GM21723 (cell line): Measurements from ENCODE around the gene MRPL10.

ENCODE experiments used
- ATAC-seq: cut with Tn5 transposase; IDR thresholded peaks from one replicate; pipeline ENCODE4 v1.9.1; 2021; ENCODE audit warnings: mild to moderate bottlenecking, moderate library complexity; ENCODE audit not compliant: unreplicated experiment

The MRPL10 gene

DNA sequence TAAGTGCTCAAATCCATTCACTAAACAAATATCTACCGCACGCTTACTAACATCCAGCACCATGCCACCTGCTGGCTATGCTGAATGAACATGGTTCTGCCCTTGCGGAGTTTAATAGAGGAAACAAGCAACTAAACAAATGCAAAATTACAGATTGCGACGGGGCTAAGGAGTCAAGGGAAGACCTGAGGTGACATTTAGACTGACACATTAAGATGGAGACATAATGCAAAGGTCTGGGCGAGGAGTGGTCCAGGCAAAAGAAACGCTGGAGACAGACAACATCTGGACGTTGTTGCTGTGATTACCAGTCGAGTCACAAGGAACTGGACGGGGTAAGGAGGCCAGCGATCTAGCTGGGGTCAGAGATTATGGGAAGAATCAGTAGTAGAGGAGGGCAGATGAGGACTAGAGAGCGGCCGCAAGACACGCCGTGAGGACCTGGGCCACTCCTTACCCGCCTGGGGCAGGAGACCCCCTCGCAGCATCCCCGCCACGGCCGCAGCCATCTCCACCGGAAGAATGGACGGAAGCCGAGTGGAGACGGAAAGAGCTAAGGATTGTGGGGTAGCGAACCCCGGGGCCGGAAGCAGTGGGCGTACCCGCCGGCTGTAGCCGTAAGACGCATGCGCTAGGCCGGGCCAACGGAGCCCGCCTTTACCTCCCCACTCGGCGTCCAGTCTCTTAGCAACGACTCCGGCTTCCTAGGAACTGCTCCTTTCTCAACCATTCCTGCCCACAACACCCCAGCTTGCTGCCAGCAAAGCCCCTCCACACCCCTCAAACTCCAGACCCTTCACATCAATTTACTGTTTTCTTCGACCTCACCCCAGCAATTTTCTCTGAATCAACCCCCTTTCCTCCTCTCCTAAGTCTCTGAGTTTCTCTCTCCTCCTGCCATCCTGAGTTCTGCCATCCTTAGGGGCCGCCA is at the start of gene MRPL10, which contains the start of gene LRRC46:
Gene MRPL10 (minus strand): TSS at position 539 of the 931 bp plus-strand sequence. CDS start 30 bp downstream, at position 509.
Gene LRRC46 (plus strand): TSS at position 668 of the 931 bp plus-strand sequence. CDS start 320 bp downstream, outside the sequence.
- peak; percentile 79 for ATAC-seq

DNA sequence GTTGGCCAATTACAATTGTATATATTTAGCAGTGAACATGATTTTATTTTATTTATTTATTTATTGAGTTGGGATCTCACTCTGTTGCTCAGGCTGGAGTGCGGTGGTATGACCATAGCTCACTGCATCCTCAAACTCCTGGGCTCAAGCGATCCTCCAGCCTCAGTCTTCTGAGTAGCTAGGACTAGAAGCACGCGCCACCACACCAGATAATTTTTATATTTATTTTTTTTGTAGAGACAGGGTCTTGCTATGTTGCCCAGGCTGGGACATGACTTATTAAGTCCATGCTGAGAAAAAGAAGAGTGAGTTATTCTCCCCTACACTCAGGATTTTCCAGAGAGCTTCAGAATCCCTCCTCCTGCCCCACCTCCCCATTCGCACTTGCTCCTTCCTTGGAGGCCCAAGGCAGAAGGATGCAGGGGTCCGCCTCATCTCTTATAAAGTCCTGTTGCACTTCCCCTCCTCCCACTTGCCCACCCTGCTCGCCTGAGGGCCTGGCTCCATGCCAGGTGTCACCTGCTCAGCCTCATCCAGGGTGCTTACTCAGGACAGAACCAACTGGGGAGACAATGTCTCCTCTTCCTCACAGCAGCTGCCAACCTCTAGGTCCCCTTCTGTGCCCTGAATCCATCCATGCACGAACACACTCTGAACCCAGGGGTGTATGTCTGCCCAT is 48.6 kb upstream of the MRPL10 start:
- ATAC-seq = no peak

DNA sequence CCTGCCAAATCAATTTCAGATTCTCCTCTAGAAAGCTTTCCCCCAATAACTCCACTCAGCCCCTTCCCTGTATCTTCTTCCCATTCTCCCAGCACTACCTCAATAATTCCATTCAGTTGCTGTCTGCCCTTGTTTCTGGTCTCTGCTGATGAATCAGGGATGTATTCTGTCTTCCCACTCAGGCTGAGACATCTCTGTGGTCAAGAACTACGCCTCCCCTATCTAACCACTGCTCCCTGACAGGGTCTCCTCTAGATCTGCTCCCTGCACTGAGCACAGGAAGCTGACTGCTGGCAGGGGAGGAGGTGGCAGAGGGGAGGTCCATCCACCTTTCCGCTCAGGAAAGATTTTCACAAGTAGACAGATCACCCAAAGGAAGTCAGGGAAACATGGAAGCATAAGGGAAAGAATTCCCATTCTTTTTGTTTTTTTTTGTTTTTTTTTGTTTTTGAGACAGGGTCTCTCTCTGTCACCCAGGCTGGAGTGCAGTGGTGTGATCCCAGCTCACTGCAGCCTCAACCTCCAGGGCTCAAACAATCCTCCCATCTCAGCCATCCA is 47.8 kb upstream of the MRPL10 start:
- ATAC-seq = no peak

DNA sequence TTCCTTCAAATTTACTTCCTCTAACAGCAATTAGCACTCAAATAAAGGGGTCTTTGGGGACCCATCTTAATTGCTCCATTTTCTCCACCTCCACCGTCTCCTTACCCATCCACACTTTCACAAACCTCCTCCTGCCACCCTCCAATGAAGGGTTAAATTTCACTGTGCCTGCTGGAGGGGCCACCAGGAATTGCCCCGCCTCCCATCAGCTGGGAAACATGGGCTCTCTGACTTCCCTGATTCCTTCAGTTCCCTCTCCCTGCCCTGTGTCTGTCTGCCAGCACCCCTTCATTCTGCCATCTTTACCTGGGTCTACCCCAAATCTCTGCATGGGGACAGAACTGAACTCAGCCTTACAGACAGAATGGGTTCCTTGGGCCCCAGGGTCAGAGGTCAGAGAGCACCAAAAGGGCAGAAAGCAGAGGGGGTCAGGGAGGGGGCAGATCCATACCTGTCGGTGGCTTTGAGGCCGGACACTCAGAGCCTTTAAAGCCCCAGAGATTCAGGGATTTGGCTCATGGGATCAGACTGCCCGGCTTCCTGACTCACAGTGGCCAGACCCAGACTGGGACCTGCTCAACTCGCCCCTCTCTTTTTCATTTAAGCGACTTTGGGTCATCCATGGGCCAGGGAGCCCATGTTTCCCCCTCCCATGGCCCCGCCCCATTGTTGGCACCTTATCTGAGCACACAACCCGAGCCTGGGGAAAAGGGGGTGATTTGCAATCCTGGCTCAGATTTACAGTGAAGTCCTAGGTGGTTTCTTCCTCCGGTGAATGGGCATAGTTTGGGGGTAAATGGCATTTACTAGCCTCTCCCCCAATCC is 47.1 kb upstream of the MRPL10 start:
- no peak for ATAC-seq

DNA sequence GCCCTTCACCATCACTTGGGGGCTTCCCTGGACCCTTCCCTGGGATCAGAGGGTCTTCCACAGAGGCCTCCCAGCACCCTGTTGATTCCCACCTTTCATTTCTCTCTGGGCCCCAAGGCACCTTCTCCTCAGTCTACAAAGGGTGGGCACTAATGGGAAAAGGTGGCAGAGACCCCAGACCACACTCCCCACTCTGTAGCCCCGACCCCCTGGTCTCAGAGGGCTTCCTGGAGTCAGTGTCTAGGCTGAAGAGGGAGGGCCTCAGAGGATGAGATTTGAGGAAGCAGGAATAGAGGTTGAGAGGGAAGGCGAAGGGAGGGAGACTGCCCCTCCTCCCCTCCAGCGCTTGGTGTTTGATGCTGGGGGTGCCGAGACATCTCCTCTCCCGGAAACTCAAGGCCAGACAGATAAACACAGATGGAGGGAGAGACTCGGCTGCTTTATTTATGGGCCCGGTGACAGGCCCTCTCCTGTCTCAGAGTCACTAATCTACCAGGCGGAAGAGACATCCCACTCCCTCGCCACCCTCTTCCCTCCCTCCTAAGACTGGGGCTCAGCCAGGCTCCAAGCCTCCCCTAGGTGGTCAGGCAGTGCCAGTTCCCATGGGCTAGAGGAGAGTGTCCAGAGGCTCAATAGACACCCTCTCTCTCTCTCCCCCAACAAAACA is 46.2 kb upstream of the MRPL10 start:
- ATAC-seq = no peak

DNA sequence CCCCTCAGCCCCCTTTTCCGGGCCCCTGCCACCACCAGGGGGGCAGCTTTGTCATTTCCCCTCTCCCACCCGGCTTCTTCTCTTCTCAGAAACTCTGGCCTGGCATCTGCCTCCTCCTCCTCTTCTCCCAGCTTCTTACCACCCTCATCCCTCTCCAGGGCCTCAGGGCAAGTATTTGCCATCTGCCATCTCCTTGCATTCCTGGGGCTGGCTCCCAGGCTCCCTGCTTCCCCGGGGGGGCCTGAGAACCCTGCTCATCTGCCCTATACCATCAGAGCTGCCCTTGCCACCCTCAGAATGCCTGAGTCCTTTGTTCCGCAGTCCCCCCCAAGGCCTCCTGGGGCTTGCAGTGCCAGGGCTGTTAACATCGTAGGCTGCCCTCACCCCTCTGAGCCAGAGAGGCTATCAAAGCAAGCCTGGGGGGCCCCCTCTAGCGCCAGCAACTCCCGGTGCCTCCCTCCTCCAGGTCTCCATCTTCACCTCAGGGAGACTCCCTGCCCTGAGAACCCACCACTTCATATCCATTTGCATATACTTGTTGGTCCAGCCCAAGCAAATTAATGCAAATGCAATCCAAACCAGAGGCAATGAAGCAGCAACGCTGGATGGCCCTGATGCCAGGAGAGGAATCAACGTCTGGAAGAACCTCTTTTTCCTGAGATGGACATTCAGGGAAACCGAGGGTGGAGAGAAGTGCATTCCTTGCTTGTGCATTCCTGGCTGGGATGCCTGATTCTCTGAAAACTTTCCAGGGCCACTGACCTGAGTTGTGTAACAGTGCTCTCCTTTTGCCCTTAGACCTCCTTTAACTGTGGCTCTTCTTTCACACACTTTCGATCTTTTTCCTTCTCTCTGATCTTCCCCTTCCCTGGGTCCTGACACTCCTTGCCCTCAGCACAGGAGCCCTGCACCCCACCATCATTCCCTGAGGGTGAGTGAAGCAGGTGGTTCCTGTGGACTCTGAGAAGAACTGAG is 44.0 kb upstream of the MRPL10 start:
- no peak for ATAC-seq

DNA sequence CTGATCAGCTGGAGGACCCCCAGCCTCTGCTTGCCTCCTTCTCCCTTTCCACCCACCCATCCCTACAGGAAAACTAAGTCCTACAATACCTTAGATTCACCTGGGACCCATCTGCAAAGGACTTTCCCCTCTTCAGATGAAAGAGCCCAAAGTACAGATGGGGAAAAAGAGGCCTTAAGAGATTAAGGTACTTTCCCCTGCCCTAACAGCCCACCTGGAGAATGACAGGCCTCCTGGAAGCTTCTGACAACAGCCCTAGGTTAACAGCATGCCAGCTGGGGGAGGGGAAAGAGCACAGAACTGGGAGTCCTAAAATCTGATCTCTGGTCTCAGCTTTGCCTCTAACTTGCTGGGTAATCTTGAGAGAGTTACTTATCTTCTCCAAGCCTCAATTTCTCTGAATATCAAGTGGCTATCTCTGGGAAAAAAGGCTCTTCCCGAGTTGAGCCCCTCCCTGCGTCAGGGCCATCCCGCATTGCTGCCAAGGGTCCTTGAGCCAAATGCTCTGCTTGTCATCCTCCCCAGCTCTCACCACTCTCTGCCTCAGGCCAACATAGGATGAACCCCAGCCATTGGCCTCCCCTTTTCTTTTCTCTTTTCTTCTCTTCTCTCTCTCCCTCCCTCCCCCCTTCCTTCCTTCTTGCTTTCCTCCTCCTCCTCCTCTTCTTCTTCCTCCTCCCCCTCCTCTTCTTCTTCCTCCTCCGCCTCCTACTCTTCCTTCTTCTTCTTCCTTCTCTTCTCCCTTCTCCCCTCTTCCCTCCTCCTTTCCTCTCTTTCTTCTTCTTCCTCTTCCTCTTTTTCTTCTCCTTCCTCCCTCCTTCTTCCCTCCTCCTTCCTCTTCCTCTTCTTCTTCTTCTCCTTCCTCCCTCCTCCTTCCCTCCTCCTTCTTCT is 42.1 kb upstream of the MRPL10 start:
- ATAC-seq = no peak

DNA sequence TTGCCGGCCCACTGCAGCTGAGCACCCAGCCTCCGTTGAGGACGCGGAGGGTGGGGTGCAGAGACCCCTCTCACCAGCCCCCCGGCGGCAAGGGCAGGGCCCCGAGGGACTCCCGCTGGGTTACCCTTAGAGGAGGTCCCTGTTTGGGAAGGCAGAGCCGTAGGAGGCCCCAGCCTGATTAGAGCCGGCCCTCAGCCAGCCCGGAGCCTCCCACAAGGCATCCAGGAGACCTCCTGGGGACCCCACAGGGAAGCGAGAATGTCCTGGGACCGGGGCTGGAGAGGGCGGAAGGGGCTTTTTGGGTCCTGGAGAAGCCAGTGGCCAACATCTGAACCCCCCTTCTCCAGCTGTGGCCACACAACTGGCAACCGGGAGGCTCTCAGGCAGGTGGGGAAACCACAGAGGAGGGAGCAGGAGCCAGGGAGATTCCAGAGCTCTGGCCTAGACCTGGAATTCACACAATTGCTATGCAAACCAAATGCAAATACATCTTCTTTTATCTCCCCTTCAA is 41.4 kb upstream of the MRPL10 start:
- no peak for ATAC-seq

DNA sequence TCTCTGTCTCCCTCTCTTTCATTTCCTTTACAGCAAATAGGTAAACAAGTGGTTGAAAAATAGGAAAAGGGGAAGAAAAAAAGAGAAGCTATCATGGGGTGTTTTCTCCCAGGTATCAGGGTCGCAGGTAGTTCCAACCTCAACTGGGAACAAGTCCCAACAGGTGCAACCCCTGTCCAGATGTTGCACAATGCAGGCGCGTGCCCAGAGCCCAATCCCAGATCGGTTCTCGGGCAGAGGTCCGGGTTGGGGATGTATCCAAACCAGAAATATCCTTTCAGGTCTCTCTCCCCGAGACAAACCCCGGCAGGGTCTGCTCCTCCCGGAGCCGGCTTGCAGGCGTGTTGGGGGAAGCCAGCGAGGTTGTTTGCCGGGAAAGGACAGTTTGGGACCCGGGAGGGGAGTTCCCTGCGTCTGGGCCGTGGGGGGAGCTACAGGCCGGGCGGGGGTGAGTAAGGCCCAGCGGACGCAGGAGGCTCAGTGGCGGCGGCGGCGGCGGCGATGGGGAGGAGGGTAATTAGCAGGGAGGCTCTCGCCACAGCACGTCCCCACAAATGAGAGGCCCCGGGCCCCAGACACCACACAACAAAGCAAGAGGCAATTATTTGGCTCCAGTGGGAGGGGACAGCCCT is 40.8 kb upstream of the MRPL10 start:
- no peak for ATAC-seq

DNA sequence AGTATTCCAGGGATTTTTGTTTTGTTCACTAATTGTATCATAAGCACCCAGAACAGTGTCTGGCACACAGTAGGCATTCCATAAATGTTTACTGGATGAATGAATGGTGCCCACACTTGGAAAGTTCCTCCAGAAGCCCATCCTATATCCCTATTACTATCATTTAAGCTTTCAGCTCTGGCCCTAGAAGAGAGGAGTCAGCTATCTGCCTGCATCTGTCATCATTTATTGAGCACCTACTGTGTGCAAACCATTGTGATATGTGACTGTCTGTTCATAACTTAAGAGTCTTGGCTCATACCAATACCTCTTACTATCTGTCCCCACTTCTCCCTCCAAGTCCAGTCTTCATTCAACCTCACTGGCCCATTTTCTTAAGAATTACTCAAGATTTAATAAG is 39.7 kb upstream of the MRPL10 start:
- no peak for ATAC-seq

DNA sequence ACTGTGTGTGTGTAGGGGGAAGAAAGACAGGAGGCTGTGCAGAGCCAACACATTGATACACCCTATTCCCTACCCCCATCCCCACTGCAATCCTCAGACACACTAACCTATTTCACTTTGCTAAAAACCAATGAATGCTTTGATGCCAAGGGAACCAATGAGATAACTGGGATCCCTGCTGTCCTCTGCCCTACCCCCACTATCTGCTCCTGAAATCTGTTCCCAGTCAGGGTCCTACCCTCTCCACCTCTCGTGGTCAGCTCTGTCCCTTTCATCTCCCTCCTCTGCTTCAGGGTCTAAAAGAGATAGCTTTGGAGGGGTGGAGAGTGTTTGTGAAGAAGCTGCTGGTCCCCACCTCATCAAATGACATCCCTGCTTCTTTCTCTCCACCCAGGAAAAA is 38.7 kb upstream of the MRPL10 start:
- ATAC-seq = no peak

DNA sequence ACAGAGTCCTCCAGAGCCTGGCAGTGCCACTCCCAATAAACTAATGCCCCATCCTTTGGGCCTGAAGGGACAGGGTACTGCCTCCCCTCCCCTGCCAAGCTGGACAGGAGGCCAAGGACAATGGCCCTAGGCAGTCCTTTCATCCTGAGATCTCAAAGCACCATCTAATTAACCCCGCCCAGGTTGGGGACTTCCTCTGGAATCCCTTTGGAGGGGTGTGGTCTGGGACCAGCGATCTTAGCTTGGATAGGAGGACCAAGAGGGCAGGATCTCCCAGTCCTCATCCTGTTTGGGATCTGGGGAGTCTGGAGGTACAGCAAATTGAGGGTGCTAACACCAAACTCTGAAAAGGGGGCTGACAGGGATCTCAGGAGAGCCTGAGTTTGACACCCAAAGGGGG is 37.8 kb upstream of the MRPL10 start:
- ATAC-seq = no peak

DNA sequence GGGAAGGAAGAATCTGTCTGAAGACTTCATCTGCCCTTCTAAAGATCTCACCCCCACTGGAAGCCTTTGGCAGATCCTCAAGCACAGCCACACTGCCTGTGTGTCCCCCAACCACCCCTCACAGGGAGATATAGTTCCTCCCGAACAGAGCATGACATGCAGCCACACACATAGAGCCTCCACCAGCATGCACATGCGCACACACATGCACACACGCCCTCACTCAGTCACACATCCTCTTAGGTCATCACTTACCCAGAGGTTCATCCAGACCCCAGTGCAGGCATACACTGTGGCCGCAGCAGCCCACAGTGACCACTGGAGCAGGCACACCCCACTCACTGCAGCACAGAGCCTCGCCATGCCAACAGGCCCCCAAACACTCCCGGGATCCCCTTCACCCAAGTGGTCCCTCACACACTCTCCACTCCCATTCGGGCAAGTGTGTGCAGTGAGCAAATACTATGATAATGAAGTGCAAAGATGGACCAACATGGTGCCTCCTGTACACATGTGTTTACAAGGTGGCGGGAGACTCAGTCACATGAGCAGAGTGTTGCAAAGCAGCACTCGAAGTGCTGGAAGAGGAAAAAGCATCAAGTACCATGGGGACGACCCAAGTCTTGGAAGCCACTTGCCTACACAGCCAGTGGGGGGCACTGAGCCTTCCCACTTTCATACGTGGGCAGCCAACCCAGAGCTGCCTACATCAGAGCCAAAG is 36.6 kb upstream of the MRPL10 start:
- no peak for ATAC-seq

DNA sequence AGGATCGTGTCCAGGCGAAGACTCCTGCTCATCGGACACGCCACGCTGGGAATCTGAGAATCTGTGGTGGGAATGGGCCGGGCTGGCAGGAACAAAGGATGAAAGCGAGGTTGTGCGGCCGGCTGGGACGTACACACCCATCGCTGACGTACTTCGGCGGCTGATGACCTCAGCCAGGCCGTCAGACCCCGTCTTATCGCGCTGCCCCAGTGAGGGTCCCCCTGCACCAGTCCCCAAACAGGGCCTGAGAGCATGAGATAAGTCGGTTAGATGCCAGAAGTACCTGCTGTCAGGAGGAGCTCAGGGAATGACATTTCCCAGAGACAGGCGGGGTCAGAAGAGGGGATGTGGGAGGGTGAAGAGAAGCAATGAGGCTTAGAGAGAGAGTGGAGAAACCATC is 35.6 kb upstream of the MRPL10 start:
- ATAC-seq = no peak

DNA sequence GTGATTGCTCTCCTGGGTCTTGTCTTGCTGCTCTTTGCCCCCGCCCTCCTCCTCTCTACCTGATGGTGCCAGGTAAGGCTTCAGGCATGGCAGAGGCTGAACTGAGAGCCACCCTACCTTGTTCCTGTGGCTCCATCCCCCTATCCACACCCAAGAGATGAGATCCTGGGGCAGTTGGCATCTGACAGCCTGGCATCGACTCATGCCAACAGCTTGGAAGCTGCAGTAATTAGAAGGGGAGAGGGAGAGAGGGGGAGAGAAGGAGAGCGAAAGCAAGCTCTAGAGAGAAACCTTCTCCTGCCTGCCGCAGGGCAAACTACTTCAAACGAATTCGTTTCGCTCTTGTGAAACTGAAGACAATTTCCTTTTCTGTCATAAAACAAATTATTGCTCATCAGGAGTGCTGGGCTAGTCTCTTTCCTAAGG is 33.5 kb upstream of the MRPL10 start:
- no peak for ATAC-seq

DNA sequence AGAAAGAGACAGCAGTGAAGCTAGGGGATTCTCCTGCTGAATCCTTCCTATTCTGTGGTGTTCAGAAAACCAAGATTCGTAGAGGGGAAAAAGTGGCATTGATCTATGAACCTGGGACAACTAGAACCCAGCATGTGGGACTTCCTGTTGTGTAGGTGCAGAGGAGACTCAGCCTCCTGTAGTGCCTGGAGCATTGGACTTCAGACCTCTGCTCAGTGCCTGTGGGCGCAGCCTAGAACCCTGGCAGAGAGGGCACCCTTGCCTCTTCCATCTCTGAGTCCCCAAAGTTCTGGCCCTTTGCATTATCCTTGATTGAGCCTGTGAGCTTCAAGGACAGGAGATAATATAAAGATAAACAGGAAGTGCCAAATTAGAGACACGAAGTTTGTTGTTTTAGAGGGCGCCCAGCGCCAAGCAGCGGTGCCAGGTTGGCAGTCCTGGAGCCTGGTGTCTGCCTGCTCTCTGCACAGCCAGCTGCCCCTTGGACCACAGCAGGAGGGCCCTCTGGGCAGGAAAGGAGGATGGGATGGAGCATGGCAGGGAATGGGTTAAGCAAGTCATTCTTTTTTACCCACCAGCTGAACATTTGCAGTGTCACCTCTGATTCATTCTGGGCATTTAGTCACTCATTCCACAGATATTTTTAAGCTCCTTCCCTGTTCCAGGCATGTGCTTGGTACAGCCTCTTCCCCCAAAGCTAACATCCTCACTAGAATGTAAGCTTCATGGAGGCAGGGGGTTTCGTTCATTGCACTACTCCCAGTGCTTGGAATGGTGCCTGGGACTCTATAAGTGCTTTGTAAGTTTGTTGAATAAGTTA is 31.5 kb upstream of the MRPL10 start:
- no peak for ATAC-seq
